Measurements from ENCODE around the gene COG5.

COG5 gene

GRCh38 chr7:107408349-107408748, 155.4 kb downstream of the COG5 start:
- no peak overlapping the region for H3K27ac ChIP-seq (ENCODE audit: low read depth, low read length, poor library complexity, severe bottlenecking)

GRCh38 chr7:107405559-107405958, 158.2 kb downstream of the COG5 start:
- no peaks in the 10 kb centered on the region for H3K27me3 ChIP-seq (ENCODE audit: insufficient read depth, low read length)
- no peak overlapping the region for H3K4me3 ChIP-seq (ENCODE audit: low read depth, low read length, poor library complexity, severe bottlenecking)
- TF ChIP-seq CTCF (IDR thresholded peaks at IDR 0.05; ENCODE audit: low read length) (no peak), EZH2 (IDR thresholded peaks at IDR 0.05; ENCODE audit: borderline replicate concordance, low read length) (no peak)
- H3K9me3 ChIP-seq (ENCODE audit: low read length), result 0 out of 2 replicates have a peak, but pooled peaks cover 3% of the 10 kb centered on the region
- H3K4me2 ChIP-seq (ENCODE audit: low read length), result no peak overlapping the region
- no peaks in the 10 kb centered on the region for H3F3A ChIP-seq (ENCODE audit: insufficient read depth, low read length)
- H4K20me1 ChIP-seq (ENCODE audit: insufficient read depth, low read length), result no peaks in the 10 kb centered on the region
- no peak overlapping the region for H3K9ac ChIP-seq (ENCODE audit: low read length)
- H3K36me3 ChIP-seq (ENCODE audit: insufficient read depth, low read length), result no peaks in the 10 kb centered on the region
- no peak overlapping the region for H3K27ac ChIP-seq (ENCODE audit: low read depth, low read length, poor library complexity, severe bottlenecking)
- H3K79me2 ChIP-seq (ENCODE audit: insufficient read depth, low read length), result no peaks in the 10 kb centered on the region
- no peaks in the 10 kb centered on the region for H3K4me1 ChIP-seq (ENCODE audit: insufficient read depth, low read length, severe bottlenecking)
- no peak overlapping the region for H2AFZ ChIP-seq (ENCODE audit: low read length)
- no peaks in the 10 kb centered on the region for H3K9me2 ChIP-seq (ENCODE audit: low read depth, low read length)

More at GRCh38 chr7:107408349-107408748, 155.4 kb downstream of the COG5 start:
- Histone ChIP-seq H3K4me3 (ENCODE audit: low read depth, low read length, poor library complexity, severe bottlenecking) (no peak overlapping the region), H2AFZ (ENCODE audit: low read length) (no peak overlapping the region), H3K79me2 (ENCODE audit: insufficient read depth, low read length) (no peaks in the 10 kb centered on the region), H3K9me2 (ENCODE audit: low read depth, low read length) (no peaks in the 10 kb centered on the region), H3K27me3 (ENCODE audit: insufficient read depth, low read length) (no peaks in the 10 kb centered on the region), H3K36me3 (ENCODE audit: insufficient read depth, low read length) (0 out of 2 replicates have a peak, but pooled peaks cover 4% of the 10 kb centered on the region), H3F3A (ENCODE audit: insufficient read depth, low read length) (no peaks in the 10 kb centered on the region), H4K20me1 (ENCODE audit: insufficient read depth, low read length) (no peaks in the 10 kb centered on the region), H3K9ac (ENCODE audit: low read length) (no peak overlapping the region), H3K4me1 (ENCODE audit: insufficient read depth, low read length, severe bottlenecking) (no peaks in the 10 kb centered on the region), H3K4me2 (ENCODE audit: low read length) (no peak overlapping the region), H3K9me3 (ENCODE audit: low read length) (no peaks in the 10 kb centered on the region)
- no peak for TF ChIP-seq EZH2 (IDR thresholded peaks at IDR 0.05; ENCODE audit: borderline replicate concordance, low read length)
- TF ChIP-seq CTCF (IDR thresholded peaks at IDR 0.05; ENCODE audit: low read length), result no peak

GRCh38 chr7:107404740-107405537, 158.8 kb downstream of the COG5 start:
- Histone ChIP-seq H4K20me1 (ENCODE audit: insufficient read depth, low read length) (no peaks in the 10 kb centered on the region), H3K27ac (ENCODE audit: low read depth, low read length, poor library complexity, severe bottlenecking) (no peak overlapping the region), H2AFZ (ENCODE audit: low read length) (no peak overlapping the region), H3K4me2 (ENCODE audit: low read length) (no peak overlapping the region), H3K9ac (ENCODE audit: low read length) (no peak overlapping the region), H3K27me3 (ENCODE audit: insufficient read depth, low read length) (no peaks in the 10 kb centered on the region), H3F3A (ENCODE audit: insufficient read depth, low read length) (no peaks in the 10 kb centered on the region), H3K36me3 (ENCODE audit: insufficient read depth, low read length) (no peaks in the 10 kb centered on the region), H3K9me3 (ENCODE audit: low read length) (0 out of 2 replicates have a peak, but pooled peaks cover 5% of the 10 kb centered on the region), H3K4me1 (ENCODE audit: insufficient read depth, low read length, severe bottlenecking) (no peaks in the 10 kb centered on the region), H3K79me2 (ENCODE audit: insufficient read depth, low read length) (no peaks in the 10 kb centered on the region), H3K4me3 (ENCODE audit: low read depth, low read length, poor library complexity, severe bottlenecking) (no peak overlapping the region), H3K9me2 (ENCODE audit: low read depth, low read length) (no peaks in the 10 kb centered on the region)
- TF ChIP-seq CTCF (IDR thresholded peaks at IDR 0.05; ENCODE audit: low read length) (no peak), EZH2 (IDR thresholded peaks at IDR 0.05; ENCODE audit: borderline replicate concordance, low read length) (no peak)
